HL-60 (cell line): ENCODE measurements around the gene GSTM1.

Source experiments
- DNase-seq, 2 experiments: peaks; one replicate each; pipeline ENCODE4 v3.0.0-alpha.2; 2010 to 2020; ENCODE audit warnings: low read depth in 1 of 2, low spot score in 1 of 2
- H3K27ac ChIP-seq: fragments of 250-450 bp; sonication (Bioruptor Pico); replicated peaks from 2 replicates; pipeline ENCODE4 v1.5.1; 2020; ENCODE audit warnings: mild to moderate bottlenecking, moderate library complexity
- H3K27me3 ChIP-seq: fragments of 250-450 bp; sonication (Bioruptor Pico); 2 replicates; pipeline ENCODE4 v1.5.1; 2021; ENCODE audit warnings: mild to moderate bottlenecking, moderate library complexity; ENCODE audit not compliant: insufficient read depth, poor library complexity, severe bottlenecking
- H3K4me3 ChIP-seq: replicated peaks from 2 replicates; pipeline ENCODE4 v1.5.1; 2011; ENCODE audit warnings: mild to moderate bottlenecking, control low read depth, low read length; ENCODE audit not compliant: insufficient read depth
- CTCF ChIP-seq: IDR thresholded peaks from one replicate; pipeline ENCODE4 v1.5.1; 2011; ENCODE audit warnings: low read length, control low read depth, inconsistent platforms; ENCODE audit not compliant: insufficient read depth
- GABPA ChIP-seq: IDR thresholded peaks from 2 replicates; pipeline ENCODE4 v1.6.1; 2012; ENCODE audit warnings: low read depth
- POLR2AphosphoS5 ChIP-seq: IDR thresholded peaks from 2 replicates; pipeline ENCODE4 v1.6.1; 2012; ENCODE audit warnings: low read depth
- REST ChIP-seq: IDR thresholded peaks from 2 replicates; pipeline ENCODE4 v1.6.1; 2012; ENCODE audit warnings: low read depth; ENCODE audit not compliant: insufficient replicate concordance
- SPI1 ChIP-seq: IDR thresholded peaks from 2 replicates; pipeline ENCODE4 v1.6.1; 2012; ENCODE audit warnings: low read depth, mild to moderate bottlenecking, borderline replicate concordance

The GSTM1 gene

GRCh38 chr1:109722908-109723691, 35.5 kb downstream of the GSTM1 start:
- TF ChIP-seq GABPA = no peak
- no peak for TF ChIP-seq CTCF
- no peak for TF ChIP-seq POLR2AphosphoS5
- no peak for TF ChIP-seq REST
- no peak for TF ChIP-seq SPI1
- Histone ChIP-seq H3K27ac (no peak overlapping the region), H3K27me3 (no peaks in the 10 kb centered on the region), H3K4me3 (no peak overlapping the region)
- DNase-seq = no peak

- Histone ChIP-seq H3K27ac (no peak overlapping the region), H3K4me3 (no peak overlapping the region), H3K27me3 (no peaks in the 10 kb centered on the region)
- TF ChIP-seq REST = no peak
- TF ChIP-seq CTCF = no peak
- no peak for TF ChIP-seq SPI1
- no peak for TF ChIP-seq GABPA
- no peak for DNase-seq
Measured at GRCh38 chr1:109724933-109725332, 37.3 kb downstream of the GSTM1 start.

GRCh38 chr1:109725510-109725909, 37.9 kb downstream of the GSTM1 start:
- TF ChIP-seq SPI1 (no peak), POLR2AphosphoS5 (no peak), CTCF (no peak), GABPA (no peak), REST (no peak)
- Histone ChIP-seq H3K27me3 (no peaks in the 10 kb centered on the region), H3K4me3 (no peak overlapping the region), H3K27ac (no peak overlapping the region)
- no peak for DNase-seq
